Testis (tissue), 5 donors: Measurements from ENCODE around the gene CACNB1. TPM values are rescaled to one million over a fixed set of nuclear protein-coding genes. Genes with fewer than 3 reads are reported as not detected.

Experiments used
- DNase-seq: peaks from one replicate; pipeline ENCODE4 v3.0.0-alpha.2; 2019
- H3K27ac ChIP-seq, 2 donors: fragments of 200-600 bp; sonication (generic); one replicate each; pipeline ENCODE4 v1.5.1; 2019
- H3K27me3 ChIP-seq: fragments of 200-600 bp; sonication (generic); one replicate; pipeline ENCODE4 v1.5.1; 2019
- H3K36me3 ChIP-seq: fragments of 200-600 bp; sonication (generic); one replicate; pipeline ENCODE4 v1.5.1; 2017; ENCODE audit warnings: low read depth; ENCODE audit errors: missing control alignments
- H3K4me1 ChIP-seq: fragments of 200-600 bp; sonication (generic); one replicate; pipeline ENCODE4 v1.5.1; 2019
- H3K4me3 ChIP-seq, 2 donors: fragments of 200-600 bp; sonication (generic); one replicate each; pipeline ENCODE4 v1.5.1; 2017 to 2019
- H3K9me3 ChIP-seq: fragments of 200-600 bp; sonication (generic); one replicate; pipeline ENCODE4 v1.5.1; 2017
- POLR2A ChIP-seq: fragments of 450-650 bp; IDR thresholded peaks from one replicate; pipeline ENCODE4 v1.6.1; 2017; ENCODE audit warnings: antibody characterized with exemption, mild to moderate bottlenecking, moderate library complexity
- WGBS, 2 donors: methylation state at CpG; one replicate each; pipeline ENCODE4 v1.1.5; 2018; 5-methylcytosine and 5-hydroxymethylcytosine counted together
- intact Hi-C: fragments of 100-400 bp; cut with DNase I; formaldehyde crosslinking; loops from one replicate; pipeline ENCODE4 v1.15.1; 2023; ENCODE audit warnings: low total_unique reads
- long read RNA-seq, 2 donors: transcript quantifications; one replicate each; lab custom pipeline, GENCODE V29; 2026
- polyA plus RNA-seq: library from polyadenylated mRNA; stranded (reverse); fragments of 350-450 nt; fragmentation: Illumina TruSeq; extraction: RNeasy Lipid Tissue Mini Kit (QIAGEN cat#74804); gene quantifications from one replicate; pipeline ENCODE4 v1.2.3, GENCODE V29; 2014; ENCODE audit warnings: low read depth, low replicate concordance; ENCODE audit not compliant: insufficient read depth
- total RNA-seq, 2 donors: library from RNA; depleted of rRNA; stranded (reverse); fragments of >200 nt; gene quantifications; one replicate each; pipeline ENCODE4 v1.2.3, GENCODE V29; 2016
- TF ChIP-seq, protein P1 (sequence below), 3 experiments: fragments of 450-650 bp in 2 of 3; fragments of 200-600 bp in 1 of 3; sonication (generic) in 1 of 3; IDR thresholded peaks; one replicate each; pipeline ENCODE4 v1.5.1; 2016 to 2019; ENCODE audit warnings: antibody characterized with exemption in 3 of 3, mild to moderate bottlenecking in 2 of 3, moderate library complexity in 1 of 3

Gene CACNB1
- total RNA-seq = 10 to 100 TPM; 18.1 to 19.8 TPM
- polyA plus RNA-seq = 11.3 TPM
- long read RNA-seq, donor 1, partial matches to known transcripts = 0 of 4 reads
- long read RNA-seq, donor 1, other reads (novel, unspliced or antisense) = 0 of 4 reads
- long read RNA-seq, donor 2, partial matches to known transcripts = 1,693 of 2,540 reads
- long read RNA-seq, donor 2, other reads (novel, unspliced or antisense) = 847 of 2,540 reads

DNA sequence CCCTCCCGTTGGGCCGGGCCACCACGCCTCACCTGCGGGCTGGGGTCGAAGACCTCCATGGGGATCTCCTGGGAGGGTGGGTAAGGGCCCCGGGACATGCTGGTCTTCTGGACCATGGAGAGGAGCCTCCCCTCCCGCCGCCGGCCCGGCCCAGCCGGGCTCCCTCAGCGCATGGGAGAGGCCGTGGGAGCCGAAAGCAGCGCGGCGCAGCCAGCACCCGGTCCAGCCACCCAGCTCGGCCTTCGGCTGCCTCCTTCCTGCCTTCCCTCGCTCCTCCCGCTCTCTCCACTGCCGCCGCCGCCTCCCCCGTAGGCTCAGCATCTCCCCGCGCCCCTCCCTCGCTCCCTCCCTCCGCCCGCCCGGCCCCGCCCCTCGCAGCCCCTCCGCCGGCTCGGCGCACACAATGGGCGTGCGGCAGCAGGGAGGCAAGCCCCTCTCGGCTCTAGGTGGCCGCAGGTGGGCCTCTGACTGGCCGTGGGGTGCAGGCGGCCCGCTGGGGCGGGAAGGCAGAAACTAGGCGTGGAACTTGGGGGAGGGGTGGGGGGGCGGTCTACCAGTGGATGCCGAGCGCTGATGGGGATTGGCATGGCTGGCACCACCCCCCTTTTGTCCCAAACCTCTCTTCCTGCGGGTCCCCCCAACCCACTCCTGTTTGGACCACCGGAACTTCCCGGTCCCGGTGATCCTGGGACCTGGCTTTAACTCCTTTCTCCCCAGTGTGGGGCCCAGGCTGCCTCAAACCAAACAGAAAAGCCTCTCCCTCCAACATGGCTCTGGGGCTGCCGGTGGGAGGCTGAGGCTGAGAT lies at the start of gene CACNB1:
Gene CACNB1 (minus strand): TSS at position 290 of the 806 bp plus-strand sequence. CDS start 174 bp downstream, at position 116.
- Histone ChIP-seq H3K27me3 (no peaks in the 10 kb centered on the region), H3K27ac (peak within 1 kb of the TSS; percentile 14 to 70), H3K4me3 (peak within 1 kb of the TSS; percentile 67 to 74), H3K36me3 (no peaks in the 10 kb centered on the region), H3K9me3 (no peaks in the 10 kb centered on the region), H3K4me1 (peaks cover 43% of the 10 kb centered on the region)
- 0 to 1% methylated on average over 13 to 38 of the region's 55 CpGs for WGBS, 2 donors
- intact Hi-C loops = no loop called here
- DNase-seq = peak; percentile 85
- TF ChIP-seq, protein P1, sequence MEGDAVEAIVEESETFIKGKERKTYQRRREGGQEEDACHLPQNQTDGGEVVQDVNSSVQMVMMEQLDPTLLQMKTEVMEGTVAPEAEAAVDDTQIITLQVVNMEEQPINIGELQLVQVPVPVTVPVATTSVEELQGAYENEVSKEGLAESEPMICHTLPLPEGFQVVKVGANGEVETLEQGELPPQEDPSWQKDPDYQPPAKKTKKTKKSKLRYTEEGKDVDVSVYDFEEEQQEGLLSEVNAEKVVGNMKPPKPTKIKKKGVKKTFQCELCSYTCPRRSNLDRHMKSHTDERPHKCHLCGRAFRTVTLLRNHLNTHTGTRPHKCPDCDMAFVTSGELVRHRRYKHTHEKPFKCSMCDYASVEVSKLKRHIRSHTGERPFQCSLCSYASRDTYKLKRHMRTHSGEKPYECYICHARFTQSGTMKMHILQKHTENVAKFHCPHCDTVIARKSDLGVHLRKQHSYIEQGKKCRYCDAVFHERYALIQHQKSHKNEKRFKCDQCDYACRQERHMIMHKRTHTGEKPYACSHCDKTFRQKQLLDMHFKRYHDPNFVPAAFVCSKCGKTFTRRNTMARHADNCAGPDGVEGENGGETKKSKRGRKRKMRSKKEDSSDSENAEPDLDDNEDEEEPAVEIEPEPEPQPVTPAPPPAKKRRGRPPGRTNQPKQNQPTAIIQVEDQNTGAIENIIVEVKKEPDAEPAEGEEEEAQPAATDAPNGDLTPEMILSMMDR (IDR thresholded peaks at IDR 0.05) = no peak
- TF ChIP-seq POLR2A = no peak

DNA sequence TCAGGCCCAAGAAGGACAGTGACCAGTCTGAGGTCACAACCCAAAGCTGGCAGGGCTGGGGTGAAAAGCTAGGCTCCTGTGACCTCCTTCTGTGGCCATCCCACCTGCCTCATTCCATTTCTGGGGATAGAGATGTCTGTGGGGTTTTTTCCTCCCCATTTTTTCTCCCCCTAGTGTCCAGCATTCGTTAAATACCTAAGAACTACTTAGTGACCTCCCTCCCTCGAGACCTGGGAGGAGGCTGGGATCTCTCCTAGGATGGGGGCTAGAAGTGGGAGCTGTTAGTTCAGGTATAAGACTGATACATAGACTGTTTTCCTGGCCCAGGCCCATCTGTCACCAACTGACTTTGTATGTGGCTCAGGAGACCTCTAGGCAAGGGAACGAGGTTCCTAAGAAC lies 48.8 kb upstream of the CACNB1 start:
- 57 to 61% methylated on average over 3 of the region's 3 CpGs for WGBS, 2 donors
- DNase-seq = no peak
- Histone ChIP-seq H3K4me3 (no peak overlapping the region), H3K27ac (no peak overlapping the region), H3K9me3 (no peaks in the 10 kb centered on the region), H3K4me1 (no peaks in the 10 kb centered on the region), H3K36me3 (no peaks in the 10 kb centered on the region), H3K27me3 (no peaks in the 10 kb centered on the region)
- TF ChIP-seq, protein P1 (IDR thresholded peaks at IDR 0.05) = no peak
- TF ChIP-seq POLR2A = no peak
- intact Hi-C loops = no loop called here

DNA sequence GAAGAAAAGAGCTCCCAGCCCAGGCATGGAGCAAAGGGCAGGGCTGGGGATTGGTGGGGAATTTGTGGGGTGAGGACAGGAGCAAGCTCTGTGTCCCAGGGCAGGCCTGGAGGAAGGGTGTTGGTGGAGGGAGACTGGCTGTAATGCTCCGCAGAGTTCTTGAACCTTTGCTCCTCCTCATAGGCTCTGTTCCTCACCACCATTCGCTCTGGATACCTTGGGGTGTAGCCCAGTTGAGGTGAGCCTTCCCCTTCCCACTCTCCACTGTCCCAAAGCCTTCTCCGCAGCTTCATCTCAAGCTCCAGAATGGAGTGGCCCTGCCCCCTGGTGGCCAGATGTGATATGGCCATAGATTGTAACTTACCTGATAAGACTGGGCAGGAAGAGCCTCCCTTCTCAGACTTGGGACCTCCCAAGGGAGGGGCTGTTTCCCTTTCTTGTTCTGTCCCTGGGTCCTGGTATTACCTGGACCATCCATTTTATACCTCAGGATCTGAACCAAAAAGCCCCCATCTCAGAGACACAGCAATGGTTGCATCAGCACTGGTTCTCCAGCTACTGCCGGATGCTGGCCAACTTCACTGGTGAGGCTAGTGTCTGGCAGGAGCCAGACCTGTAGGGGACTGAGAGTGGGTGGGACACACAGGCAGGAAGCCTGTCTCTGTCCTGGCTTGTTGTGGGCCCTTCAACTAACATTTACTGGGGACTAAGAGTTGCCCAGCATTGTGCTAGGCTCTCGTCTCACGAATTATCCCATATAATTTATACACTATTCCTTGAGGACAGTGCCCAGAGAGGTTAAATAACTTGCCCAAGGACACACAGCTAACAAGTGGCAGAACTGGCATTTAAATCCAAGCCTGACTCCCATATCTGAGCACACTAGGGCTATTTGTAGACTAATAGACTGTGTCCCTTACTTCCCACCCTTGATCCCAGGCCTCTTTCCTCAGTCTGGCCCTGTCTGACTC lies 47.4 kb upstream of the CACNB1 start:
- Histone ChIP-seq H3K27me3 (no peaks in the 10 kb centered on the region), H3K9me3 (no peaks in the 10 kb centered on the region), H3K36me3 (no peaks in the 10 kb centered on the region), H3K4me1 (no peaks in the 10 kb centered on the region), H3K27ac (no peak overlapping the region), H3K4me3 (no peak overlapping the region)
- WGBS, 2 donors = 44 to 60% methylated on average over 5 to 6 of the region's 6 CpGs
- intact Hi-C loops = no loop called here
- DNase-seq = peak; percentile 94
- TF ChIP-seq POLR2A = no peak
- TF ChIP-seq, protein P1 (IDR thresholded peaks at IDR 0.05) = peak; percentile 89 to 99 (median 93)

DNA sequence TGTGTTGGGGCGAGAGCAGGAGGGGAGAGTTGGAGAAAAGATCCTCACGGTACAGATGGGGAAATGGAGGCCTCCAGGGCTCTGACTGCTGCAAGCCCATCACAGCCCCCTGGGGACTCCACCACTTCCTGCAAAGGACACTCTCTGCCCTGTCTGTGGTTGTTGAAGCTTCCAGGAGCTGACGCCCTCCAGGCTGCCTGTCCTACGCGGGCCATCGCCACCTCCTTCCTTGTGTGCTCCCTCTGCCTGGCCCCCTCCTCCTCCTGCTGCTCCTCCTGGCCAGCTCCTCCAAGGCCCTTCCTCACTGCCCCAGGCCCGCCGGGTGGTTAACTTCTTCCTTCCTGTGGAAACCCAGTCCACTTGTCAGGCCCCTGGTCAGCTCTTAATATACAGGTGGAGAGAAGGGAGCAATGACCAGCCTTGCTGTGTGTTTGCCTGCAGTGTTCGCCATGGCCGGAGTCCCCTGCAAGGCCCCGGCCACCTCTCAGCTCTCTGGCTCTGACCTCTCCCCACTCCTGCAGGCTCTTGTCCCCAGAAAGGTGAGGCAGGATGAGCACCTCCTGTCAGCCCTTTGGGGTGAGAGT lies 46.6 kb upstream of the CACNB1 start:
- no peaks in the 10 kb centered on the region for H3K9me3 ChIP-seq
- intact Hi-C loops = no loop called here
- TF ChIP-seq, protein P1 (IDR thresholded peaks at IDR 0.05) = no peak
- TF ChIP-seq POLR2A = no peak
- 42 to 55% methylated on average over 8 to 11 of the region's 11 CpGs for WGBS, 2 donors
- no peaks in the 10 kb centered on the region for H3K36me3 ChIP-seq
- DNase-seq = no peak
- no peaks in the 10 kb centered on the region for H3K4me1 ChIP-seq
- no peaks in the 10 kb centered on the region for H3K27me3 ChIP-seq
- no peak overlapping the region for H3K4me3 ChIP-seq
- H3K27ac ChIP-seq = no peak overlapping the region
